HepG2 (cell line): ENCODE results near the gene LAMA1. TPM values are rescaled to one million over a fixed set of nuclear protein-coding genes. Genes with fewer than 3 reads are reported as not detected.

ENCODE experiments used
- ATAC-seq: fragments of 200-7000 bp; cut with Tn5 transposase; 3 replicates; pipeline ENCODE4 v1.9.1; 2020; ENCODE audit warnings: mild to moderate bottlenecking, moderate library complexity
- BruUV-seq: library from RNA; stranded (reverse); fragments of 400-500 nt; replicated peaks from 2 replicates; lab custom pipeline; 2021; lab: Mats Ljungman, UMichigan
- CTCF ChIA-PET: fragments of 300-600 bp; formaldehyde crosslinking; extraction: SDS; loops from one replicate; lab custom pipeline; 2021; ENCODE audit warnings: low total read pairs, inconsistent platforms, low intra/inter-chr PET ratio; lab: Yijun Ruan, JAX
- POLR2A ChIA-PET: fragments of 350-600 bp; sonication (Branson Sonifier 250); formaldehyde crosslinking; loops from one replicate; lab custom pipeline; 2020; ENCODE audit warnings: antibody characterized with exemption, inconsistent platforms; lab: Yijun Ruan, JAX
- DNase-seq: peaks from one replicate; pipeline ENCODE4 v3.0.0-alpha.2; 2015; ENCODE audit warnings: low spot score
- FAIRE-seq: peaks from 3 replicates; lab custom pipeline; 2011; peaks lifted over from hg19 to GRCh38; lab: Jason Lieb, UNC
- H2AFZ ChIP-seq: one replicate; pipeline ENCODE4 v1.6.1; 2011; ENCODE audit warnings: low read length, inconsistent platforms
- H3K27ac ChIP-seq: fragments of 300-600 bp; 3 replicates; pipeline ENCODE4 v1.8.0; 2011; ENCODE audit warnings: mixed run types, mild to moderate bottlenecking, mixed read lengths, low read length, inconsistent platforms; ENCODE audit not compliant: insufficient read depth; ENCODE audit errors: extremely low read length
- H3K27me3 ChIP-seq, 2 experiments: fragments of 200-600 bp in 1 of 2; 2 replicates in 1 of 2; 3 replicates in 1 of 2; pipeline versions ENCODE4 v1.6.0 to v1.8.0; 2011; ENCODE audit warnings: low read length in 2 of 2, mild to moderate bottlenecking in 2 of 2, moderate library complexity in 2 of 2, inconsistent platforms in 1 of 2; ENCODE audit not compliant: insufficient read depth in 2 of 2, control insufficient read depth in 1 of 2
- H3K36me3 ChIP-seq, 2 experiments: fragments of 200-600 bp in 1 of 2; replicated peaks in 1 of 2; 2 replicates in 1 of 2; 3 replicates in 1 of 2; pipeline versions ENCODE4 v1.5.1 to v1.8.0; 2011; ENCODE audit warnings: low read length in 2 of 2, inconsistent platforms in 1 of 2; ENCODE audit not compliant: insufficient read depth in 2 of 2, control insufficient read depth in 1 of 2
- H3K4me1 ChIP-seq: 2 replicates; pipeline ENCODE4 v1.5.1; 2012; ENCODE audit warnings: low read length, inconsistent platforms; ENCODE audit not compliant: insufficient read depth
- H3K4me2 ChIP-seq: 2 replicates; pipeline ENCODE4 v1.6.0; 2011; ENCODE audit warnings: low read depth, low read length, inconsistent platforms
- H3K4me3 ChIP-seq, 3 experiments: fragments of 200-600 bp in 1 of 3; sonication (generic), shearing (Covaris generic) in 1 of 3; replicated peaks in 1 of 3; 2 replicates each; pipeline ENCODE4 v1.5.1; 2011 to 2016; ENCODE audit warnings: low read length in 3 of 3, inconsistent platforms in 2 of 3, low read depth in 2 of 3, mild to moderate bottlenecking in 2 of 3, control low read depth in 1 of 3, mixed read lengths in 1 of 3; ENCODE audit not compliant: insufficient read depth in 1 of 3
- H3K79me2 ChIP-seq: one replicate; pipeline ENCODE4 v1.6.1; 2011; ENCODE audit warnings: low read length, inconsistent platforms; ENCODE audit not compliant: insufficient read depth
- H3K9ac ChIP-seq: 2 replicates; pipeline ENCODE4 v1.6.0; 2011; ENCODE audit warnings: mild to moderate bottlenecking, low read depth, low read length, inconsistent platforms; ENCODE audit not compliant: insufficient read depth
- H3K9me3 ChIP-seq: 2 replicates; pipeline ENCODE4 v1.5.1; 2012; ENCODE audit warnings: mild to moderate bottlenecking, low read length
- H4K20me1 ChIP-seq: 2 replicates; pipeline ENCODE4 v1.6.0; 2011; ENCODE audit warnings: inconsistent platforms, mild to moderate bottlenecking, low read length, moderate library complexity; ENCODE audit not compliant: insufficient read depth
- BRD4 ChIP-seq: sonication (generic); formaldehyde crosslinking; IDR thresholded peaks from 2 replicates; pipeline ENCODE4 v1.4.0; 2020; ENCODE audit warnings: missing genetic modification reagents
- DMTF1 ChIP-seq: sonication (generic); formaldehyde crosslinking; IDR thresholded peaks from 2 replicates; pipeline ENCODE4 v1.4.0; 2020; ENCODE audit warnings: mild to moderate bottlenecking, missing genetic modification reagents
- KLF16 ChIP-seq, 2 experiments: sonication (generic) in 1 of 2; formaldehyde crosslinking in 1 of 2; IDR thresholded peaks; 2 replicates each; pipeline versions ENCODE4 v1.6.1 to v1.8.0; 2016 to 2023; ENCODE audit warnings: missing genetic modification reagents in 2 of 2, missing compliant biosample characterization in 1 of 2
- MAX ChIP-seq: IDR thresholded peaks from 2 replicates; pipeline ENCODE4 v1.6.1; 2012; ENCODE audit warnings: inconsistent platforms
- RNF2 ChIP-seq: fragments of 450-650 bp; conservative IDR thresholded peaks from 2 replicates; pipeline ENCODE4 v1.6.1; 2016; ENCODE audit warnings: low read depth
- SALL1 ChIP-seq: sonication (generic); formaldehyde crosslinking; IDR thresholded peaks from 2 replicates; pipeline ENCODE4 v1.8.0; 2022; ENCODE audit warnings: mild to moderate bottlenecking, missing genetic modification reagents
- SOX13 ChIP-seq, 3 experiments: fragments of 450-650 bp in 1 of 3; sonication (generic) in 1 of 3; formaldehyde crosslinking in 1 of 3; IDR thresholded peaks in 2 of 3; conservative IDR thresholded peaks in 1 of 3; 2 replicates each; pipeline versions ENCODE4 v1.5.0 to v1.6.1; 2016 to 2020; ENCODE audit warnings: antibody characterized with exemption in 1 of 3, mild to moderate bottlenecking in 1 of 3, missing compliant biosample characterization in 1 of 3, missing genetic modification reagents in 1 of 3, moderate library complexity in 1 of 3
- SOX5 ChIP-seq: IDR thresholded peaks from 2 replicates; pipeline ENCODE4 v1.6.1; 2016; ENCODE audit warnings: borderline replicate concordance
- THAP7 ChIP-seq: sonication (generic); formaldehyde crosslinking; IDR thresholded peaks from 2 replicates; pipeline ENCODE4 v1.8.1; 2023; ENCODE audit warnings: mild to moderate bottlenecking, missing genetic modification reagents
- ZNF124 ChIP-seq: sonication (generic); formaldehyde crosslinking; IDR thresholded peaks from 2 replicates; pipeline ENCODE4 v1.4.0; 2020; ENCODE audit warnings: missing genetic modification reagents
- ZNF18 ChIP-seq: sonication (generic); formaldehyde crosslinking; IDR thresholded peaks from 2 replicates; pipeline ENCODE4 v1.8.0; 2022; ENCODE audit warnings: mild to moderate bottlenecking, missing genetic modification reagents; ENCODE audit not compliant: insufficient replicate concordance
- ZNF597 ChIP-seq: sonication (generic); formaldehyde crosslinking; IDR thresholded peaks from 2 replicates; pipeline ENCODE4 v1.5.0; 2020; ENCODE audit warnings: missing genetic modification reagents
- ZNF687 ChIP-seq: sonication (generic); formaldehyde crosslinking; IDR thresholded peaks from 2 replicates; pipeline ENCODE4 v1.5.1; 2020; ENCODE audit warnings: mild to moderate bottlenecking, missing genetic modification reagents, moderate library complexity
- WGBS: methylation state at CpG from one replicate; pipeline ENCODE4 v1.1.6; 2017; ENCODE audit warnings: low lambda C conversion rate; 5-methylcytosine and 5-hydroxymethylcytosine counted together
- in situ Hi-C: cut with HindIII; loops from 2 replicates; pipeline ENCODE4 v1.10.0; 2017; ENCODE audit warnings: low pct_unique_long_range_greater_than_20kb; ENCODE audit not compliant: extremely low pct_ligation_motif_present
- intact Hi-C: fragments of 100-400 bp; cut with micrococcal nuclease; formaldehyde crosslinking; loops from one replicate; pipeline ENCODE4 v1.10.0; 2022; ENCODE audit not compliant: unreplicated experiment
- polyA plus RNA-seq, 8 experiments: library from polyadenylated mRNA; depleted of rRNA in 3 of 8; stranded (reverse) in 7 of 8; unstranded in 1 of 8; fragments of >200 nt; fragmentation: Illumina TruSeq in 4 of 8; extraction: Trizol in 4 of 8; gene quantifications; 2 replicates each; pipeline versions ENCODE4 v1.2.1 to v1.2.3, GENCODE V29; 2011 to 2016; ENCODE audit warnings: low read depth in 4 of 8, missing spikeins in 1 of 8, mixed read lengths in 1 of 8; ENCODE audit not compliant: insufficient read depth in 1 of 8
- total RNA-seq, 5 experiments: library from RNA; depleted of rRNA; stranded (reverse); fragments of >200 nt; fragmentation: Illumina TruSeq; extraction: Trizol; gene quantifications; 2 replicates each; pipeline ENCODE4 v1.2.3, GENCODE V29; 2016; ENCODE audit warnings: low read depth in 1 of 5

LAMA1 gene
- total and polyA plus RNA-seq, 2 of the 13 experiments (the other 11 are each of a cell fraction or from before 2014, with no cell fraction given): 0.05 to 0.44 TPM

GRCh38 chr18:6950641-6951040 lies 167.0 kb downstream of the LAMA1 start:
- intact Hi-C loops: no loop called here
- Histone ChIP-seq H3K4me3 (no peak overlapping the region), H2AFZ (no peak overlapping the region), H3K4me2 (peak overlapping the region; percentile 23; the same call in 1 of the 2 replicates), H3K27me3 (peaks cover 0 to 5% of the 10 kb centered on the region in 2 experiments; a peak in 1 of 5 replicates), H3K4me1 (peaks cover 42% of the 10 kb centered on the region), H3K79me2 (no peaks in the 10 kb centered on the region), H3K27ac (no peak overlapping the region), H3K36me3 (no peaks in the 10 kb centered on the region), H4K20me1 (no peaks in the 10 kb centered on the region), H3K9me3 (no peaks in the 10 kb centered on the region), H3K9ac (no peak overlapping the region)
- in situ Hi-C loops: no loop called here
- ChIA-PET CTCF (no interaction called here), POLR2A (no interaction called here)
- BruUV-seq: no TSS peak
- DNase-seq: no peak
- FAIRE-seq: no peak
- ATAC-seq: peak; percentile 82
- 47% methylated on average over 14 of the region's 14 CpGs for WGBS
- TF ChIP-seq MAX (0 out of 2 replicates have a peak, but pooled peaks have one; percentile 24), RNF2 (no peak), SALL1 (CRISPR knock-in tag) (peak; percentile 21; the same call in 1 of the 2 replicates), ZNF18 (CRISPR knock-in tag) (no peak), SOX5 (CRISPR knock-in tag) (0 out of 2 replicates have a peak, but pooled peaks have one; percentile 16), THAP7 (no peak), ZNF687 (CRISPR knock-in tag) (peak; percentile 32; the same call in 1 of the 2 replicates), DMTF1 (CRISPR knock-in tag) (no peak), ZNF597 (CRISPR knock-in tag) (no peak), SOX13 (IDR thresholded peaks at IDR 0.05) (no peak), SOX13 (CRISPR knock-in tag; conservative IDR thresholded peaks at IDR 0.05 in 1 of 2, IDR thresholded peaks at IDR 0.05 in 1 of 2) (0 out of 4 replicates have a peak, but pooled peaks of 1 of the 2 experiments have one; percentile 9), ZNF124 (CRISPR knock-in tag) (no peak), BRD4 (CRISPR knock-in tag) (no peak), KLF16 (CRISPR knock-in tag; IDR thresholded peaks at IDR 0.05) (no peak)
